Liver (tissue), 3 donors: ENCODE results near the gene CTTNBP2.

ENCODE experiments used
- ATF3 ChIP-seq: IDR thresholded peaks from 2 replicates; pipeline ENCODE4 v1.6.1; 2016; ENCODE audit warnings: antibody characterized with exemption
- CTCF ChIP-seq: fragments of 150-350 bp; IDR thresholded peaks from 2 replicates; pipeline ENCODE4 v1.5.1; 2017; ENCODE audit warnings: improper control_type of control experiment, low read depth, low read length; ENCODE audit not compliant: missing input control
- EGR1 ChIP-seq, 2 donors: IDR thresholded peaks; 2 replicates each; pipeline ENCODE4 v1.6.1; 2016 to 2018; ENCODE audit warnings: antibody characterized with exemption in 2 of 2, low read depth in 2 of 2
- FOXA1 ChIP-seq: IDR thresholded peaks from 2 replicates; pipeline ENCODE4 v1.6.1; 2016; ENCODE audit warnings: antibody characterized with exemption
- GABPA ChIP-seq, 2 donors: IDR thresholded peaks in 1 of 2; conservative IDR thresholded peaks in 1 of 2; 2 replicates each; pipeline ENCODE4 v1.6.1; 2016; ENCODE audit warnings: antibody characterized with exemption in 2 of 2, mild to moderate bottlenecking in 1 of 2, moderate library complexity in 1 of 2
- MAX ChIP-seq: IDR thresholded peaks from 2 replicates; pipeline ENCODE4 v1.6.1; 2016; ENCODE audit warnings: antibody characterized with exemption
- RAD21 ChIP-seq, 2 donors: IDR thresholded peaks; 2 replicates each; pipeline ENCODE4 v1.6.1; 2016; ENCODE audit warnings: antibody characterized with exemption in 2 of 2, mild to moderate bottlenecking in 2 of 2
- REST ChIP-seq: IDR thresholded peaks from 2 replicates; pipeline ENCODE4 v1.6.1; 2016; ENCODE audit warnings: antibody characterized with exemption, mild to moderate bottlenecking
- RXRA ChIP-seq, 2 donors: IDR thresholded peaks; 2 replicates each; pipeline ENCODE4 v1.6.1; 2017 to 2018; ENCODE audit warnings: antibody characterized with exemption in 2 of 2, mild to moderate bottlenecking in 1 of 2
- SP1 ChIP-seq: IDR thresholded peaks from 2 replicates; pipeline ENCODE4 v1.6.1; 2018; ENCODE audit warnings: antibody characterized with exemption, mild to moderate bottlenecking
- TAF1 ChIP-seq: conservative IDR thresholded peaks from 2 replicates; pipeline ENCODE4 v1.6.1; 2016; ENCODE audit warnings: antibody characterized with exemption, mild to moderate bottlenecking
- YY1 ChIP-seq: IDR thresholded peaks from 2 replicates; pipeline ENCODE4 v1.6.1; 2016; ENCODE audit warnings: antibody characterized with exemption, mild to moderate bottlenecking
- ZBTB33 ChIP-seq: IDR thresholded peaks from 2 replicates; pipeline ENCODE4 v1.6.1; 2016; ENCODE audit warnings: antibody characterized with exemption
- donor health status: healthy.
- donor health status: healthy.

GRCh38 chr7:117669818-117670217 lies 203.4 kb downstream of the CTTNBP2 start:
- TF ChIP-seq CTCF (no peak), YY1 (no peak), EGR1 (IDR thresholded peaks at IDR 0.05; ENCODE audit: low read depth in 2 of 2) (no peak), ZBTB33 (no peak), FOXA1 (no peak), TAF1 (no peak), ATF3 (no peak), REST (no peak), MAX (no peak), GABPA (IDR thresholded peaks at IDR 0.05 in 1 of 2, conservative IDR thresholded peaks at IDR 0.05 in 1 of 2) (no peak), SP1 (no peak), RAD21 (IDR thresholded peaks at IDR 0.05) (no peak), RXRA (IDR thresholded peaks at IDR 0.05) (no peak)
